ENCODE measurements around the gene BMP5.

GRCh38 chr6:55870181-55870813 lies 5.1 kb downstream of the BMP5 start:
- TF ChIP-seq EZH2 (IDR thresholded peaks at IDR 0.05; ENCODE audit: low read length, missing control alignments), result no peak
- TF ChIP-seq CTCF (conservative IDR thresholded peaks at IDR 0.05 in 1 of 2, IDR thresholded peaks at IDR 0.05 in 1 of 2; ENCODE audit: low read depth in 1 of 2, low read length in 2 of 2), result no peak
